RPMI8226 (cell line): ENCODE data around the gene UNC5A.
"Not testable (repeated sequence)": the region's sequence is repeated elsewhere in the genome, so short reads cannot be mapped to it uniquely, and the experiment has no call there.

Experiments used
- DNase-seq: peaks from one replicate; pipeline ENCODE4 v3.0.0-alpha.2; 2015

Gene UNC5A

GRCh38 chr5:176866707-176867310 is 56.5 kb downstream of the UNC5A start:
- DNase-seq, result no peak

DNA sequence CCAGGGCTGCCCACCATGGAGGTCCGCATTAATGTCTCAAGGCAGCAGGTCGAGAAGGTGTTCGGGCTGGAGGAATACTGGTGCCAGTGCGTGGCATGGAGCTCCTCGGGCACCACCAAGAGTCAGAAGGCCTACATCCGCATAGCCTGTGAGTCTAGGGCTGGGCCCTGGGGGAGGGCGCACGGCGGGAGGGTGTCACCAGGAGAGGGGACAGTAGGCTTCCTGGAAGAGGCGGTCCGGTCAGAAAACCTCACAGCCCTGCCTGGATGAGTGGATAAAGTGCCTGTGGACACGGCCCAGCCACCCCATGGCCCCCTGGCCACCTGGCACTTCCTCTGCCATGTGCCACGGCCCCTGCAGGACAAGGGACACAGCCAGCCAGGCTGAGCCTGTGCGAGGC is 57.8 kb downstream of the UNC5A start:
- no peak for DNase-seq

DNA sequence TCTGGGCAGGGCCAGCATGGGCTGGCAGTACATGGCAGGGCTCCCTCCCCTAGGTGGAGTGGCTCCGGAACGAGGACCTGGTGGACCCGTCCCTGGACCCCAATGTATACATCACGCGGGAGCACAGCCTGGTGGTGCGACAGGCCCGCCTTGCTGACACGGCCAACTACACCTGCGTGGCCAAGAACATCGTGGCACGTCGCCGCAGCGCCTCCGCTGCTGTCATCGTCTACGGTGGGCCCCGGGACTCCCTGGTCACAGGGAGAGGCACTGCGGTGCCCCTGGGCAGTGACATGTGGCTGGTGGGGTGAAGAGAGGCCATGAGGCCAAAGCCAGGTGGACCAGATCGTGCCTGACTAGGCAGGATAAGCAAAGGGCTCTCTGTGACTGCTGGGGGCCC is 58.4 kb downstream of the UNC5A start:
- no peak for DNase-seq

GRCh38 chr5:176869501-176870109 is 59.2 kb downstream of the UNC5A start:
- DNase-seq, result no peak

- DNase-seq, result peak; percentile 58
Measured at GRCh38 chr5:176870110-176870591, 59.8 kb downstream of the UNC5A start.

DNA sequence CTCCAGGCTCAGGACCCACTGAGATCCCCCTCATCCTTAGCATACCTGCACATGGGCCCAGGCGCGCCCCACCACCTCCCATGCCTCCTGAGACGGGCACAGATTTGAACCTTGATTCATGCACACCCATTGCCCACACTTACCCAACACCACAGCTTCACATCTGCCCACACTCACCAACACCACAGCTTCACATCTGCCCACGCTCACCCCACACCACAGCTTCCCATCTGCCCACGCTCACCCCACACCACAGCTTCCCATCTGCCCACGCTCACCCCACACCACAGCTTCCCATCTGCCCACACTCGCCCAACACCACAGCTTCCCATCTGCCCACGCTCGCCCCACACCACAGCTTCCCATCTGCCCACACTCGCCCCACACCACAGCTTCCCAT is 60.3 kb downstream of the UNC5A start:
- DNase-seq, result not testable (repeated sequence)

- DNase-seq, result not testable (repeated sequence)
Measured at GRCh38 chr5:176872586-176872985, 62.2 kb downstream of the UNC5A start.

GRCh38 chr5:176873011-176873410 is 62.7 kb downstream of the UNC5A start:
- DNase-seq, result not testable (repeated sequence)

- DNase-seq, result no peak
Measured at GRCh38 chr5:176873541-176874172, 63.3 kb downstream of the UNC5A start.

DNA sequence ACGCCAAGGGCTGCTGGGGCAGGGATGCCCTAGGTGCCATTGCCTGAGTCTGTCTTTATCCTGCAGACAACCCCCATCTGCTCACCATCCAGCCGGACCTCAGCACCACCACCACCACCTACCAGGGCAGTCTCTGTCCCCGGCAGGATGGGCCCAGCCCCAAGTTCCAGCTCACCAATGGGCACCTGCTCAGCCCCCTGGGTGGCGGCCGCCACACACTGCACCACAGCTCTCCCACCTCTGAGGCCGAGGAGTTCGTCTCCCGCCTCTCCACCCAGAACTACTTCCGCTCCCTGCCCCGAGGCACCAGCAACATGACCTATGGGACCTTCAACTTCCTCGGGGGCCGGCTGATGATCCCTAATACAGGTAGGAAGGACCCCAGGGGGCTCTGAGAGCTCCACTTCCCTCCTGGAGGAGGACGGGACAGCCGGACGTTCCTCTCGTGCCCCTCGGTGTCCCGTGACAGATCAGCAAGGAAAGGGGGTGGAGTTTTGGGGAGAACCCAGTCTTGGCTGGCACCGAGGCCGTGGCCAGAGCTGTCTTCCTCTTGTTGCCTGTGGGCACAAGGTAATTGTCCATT is 63.9 kb downstream of the UNC5A start:
- no peak for DNase-seq

DNA sequence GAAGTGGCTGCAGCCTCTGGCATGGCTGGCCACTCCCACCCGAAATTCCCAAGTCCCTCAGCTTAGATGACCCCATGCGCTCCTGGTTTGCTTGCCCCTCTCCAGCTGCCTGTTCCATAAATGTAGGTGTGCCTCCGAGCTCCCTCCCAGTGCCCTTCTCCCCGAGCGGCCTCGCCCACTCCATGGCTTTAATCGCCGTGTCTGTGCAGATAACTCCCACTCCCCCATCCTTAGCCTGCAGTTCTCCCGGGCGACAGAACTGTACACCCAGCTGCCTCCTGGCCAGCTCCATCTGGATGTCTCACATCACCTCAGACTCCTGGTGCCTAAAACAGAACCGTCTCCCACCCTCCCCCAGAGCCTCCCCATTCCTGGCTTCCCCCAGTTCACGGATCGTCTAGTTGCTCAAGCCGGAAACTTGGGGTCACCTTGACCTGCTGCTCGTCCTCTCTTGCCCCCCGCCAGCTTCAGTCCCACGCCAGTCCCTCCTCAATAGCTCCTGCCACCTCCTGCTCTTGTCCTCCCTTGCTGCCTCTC is 64.7 kb downstream of the UNC5A start:
- DNase-seq, result no peak

DNA sequence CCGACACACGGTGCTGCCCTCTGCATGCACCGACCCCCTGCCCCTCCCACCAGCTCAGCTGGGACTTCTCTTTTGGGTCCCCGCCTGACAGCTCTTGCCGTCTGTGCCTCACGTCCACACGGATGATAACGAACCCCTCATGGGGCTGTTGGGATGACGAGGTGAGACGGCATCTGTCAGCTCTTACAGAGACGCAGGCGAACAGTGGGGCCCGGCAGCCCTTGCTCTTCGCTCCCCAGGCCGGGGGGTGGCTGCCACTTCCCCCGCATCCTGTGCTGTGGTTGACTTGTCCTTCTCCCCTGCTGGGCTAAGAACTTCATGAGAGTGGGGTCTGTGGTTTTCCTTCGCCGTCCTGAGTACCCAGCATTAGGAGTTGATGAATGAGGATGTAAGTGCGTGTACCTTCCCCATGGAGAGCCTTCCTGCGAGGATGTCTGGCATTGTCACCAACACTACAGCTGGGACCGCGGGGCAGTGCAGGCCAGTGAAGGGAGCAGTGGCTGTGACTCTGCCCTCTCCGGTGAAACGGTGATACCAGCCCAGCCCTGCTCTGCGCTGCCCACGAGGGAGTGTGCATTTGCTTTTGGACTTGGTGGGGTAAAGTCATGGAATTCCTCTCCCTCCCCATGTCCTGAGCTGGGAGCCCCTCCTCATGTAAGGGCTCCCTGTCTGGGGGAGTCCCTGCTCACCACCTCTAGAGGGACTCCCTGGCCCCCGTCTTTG is 65.6 kb downstream of the UNC5A start:
- DNase-seq, result no peak

DNA sequence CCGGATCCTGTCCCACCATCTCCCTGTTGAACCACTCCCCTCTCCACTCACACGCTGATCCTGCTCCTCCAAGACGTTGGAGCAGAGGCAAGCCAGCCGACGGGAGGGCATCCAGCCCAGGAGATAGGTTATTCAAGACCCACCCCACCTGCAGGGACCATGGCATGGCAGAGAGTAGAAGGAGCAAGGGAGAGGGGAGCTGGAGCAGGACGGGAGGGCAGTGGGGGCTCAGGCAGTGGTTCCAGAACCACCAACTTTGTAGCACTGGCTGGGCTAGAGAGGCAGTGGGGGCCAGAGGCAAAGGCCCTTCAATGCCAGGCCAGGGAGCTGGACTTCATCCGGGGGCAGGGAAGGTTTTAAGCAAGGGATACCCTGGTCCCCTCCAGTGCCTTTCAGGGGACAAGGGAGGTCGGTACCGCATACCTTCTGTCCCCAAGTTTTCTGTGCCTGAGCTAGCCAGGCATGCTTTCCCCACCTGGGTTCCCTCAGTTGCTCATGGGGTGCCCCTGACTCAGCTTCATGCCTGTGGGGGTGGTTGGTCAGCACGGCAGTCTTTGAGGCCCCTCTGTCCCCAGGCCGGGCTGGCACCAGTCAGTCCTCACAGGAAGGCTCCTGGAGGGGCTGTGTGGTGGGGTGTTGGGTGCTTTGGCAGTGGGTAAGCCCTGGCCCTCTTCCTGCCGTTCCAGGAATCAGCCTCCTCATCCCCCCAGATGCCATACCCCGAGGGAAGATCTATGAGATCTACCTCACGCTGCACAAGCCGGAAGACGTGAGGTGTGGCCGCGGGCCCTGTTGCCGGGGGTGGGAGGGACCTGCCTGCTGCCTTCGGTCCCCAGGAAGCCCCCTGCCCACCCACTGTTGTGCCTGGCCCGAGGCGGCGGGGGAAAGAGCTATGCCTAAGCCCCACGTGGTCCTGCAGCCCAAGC is 66.4 kb downstream of the UNC5A start:
- DNase-seq, result no peak

- DNase-seq, result peak; percentile 58
Measured at GRCh38 chr5:176877793-176878331, 67.5 kb downstream of the UNC5A start.

DNA sequence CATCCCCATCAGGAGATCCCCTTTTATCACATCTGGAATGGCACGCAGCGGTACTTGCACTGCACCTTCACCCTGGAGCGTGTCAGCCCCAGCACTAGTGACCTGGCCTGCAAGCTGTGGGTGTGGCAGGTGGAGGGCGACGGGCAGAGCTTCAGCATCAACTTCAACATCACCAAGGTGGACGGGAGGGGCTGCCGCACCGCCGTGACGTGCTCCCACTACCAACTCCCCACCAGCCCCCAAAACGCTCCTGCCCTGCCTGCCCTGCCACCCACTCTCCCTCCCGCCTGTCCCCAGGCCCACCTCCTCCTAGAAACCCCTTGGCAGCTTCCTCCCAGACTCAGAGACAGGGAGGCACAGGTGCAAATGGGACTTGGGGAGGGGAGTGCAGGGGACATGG is 68.1 kb downstream of the UNC5A start:
- DNase-seq, result no peak

GRCh38 chr5:176878906-176879662 is 68.7 kb downstream of the UNC5A start:
- DNase-seq, result no peak

GRCh38 chr5:176879663-176880361 is 69.5 kb downstream of the UNC5A start:
- no peak for DNase-seq

DNA sequence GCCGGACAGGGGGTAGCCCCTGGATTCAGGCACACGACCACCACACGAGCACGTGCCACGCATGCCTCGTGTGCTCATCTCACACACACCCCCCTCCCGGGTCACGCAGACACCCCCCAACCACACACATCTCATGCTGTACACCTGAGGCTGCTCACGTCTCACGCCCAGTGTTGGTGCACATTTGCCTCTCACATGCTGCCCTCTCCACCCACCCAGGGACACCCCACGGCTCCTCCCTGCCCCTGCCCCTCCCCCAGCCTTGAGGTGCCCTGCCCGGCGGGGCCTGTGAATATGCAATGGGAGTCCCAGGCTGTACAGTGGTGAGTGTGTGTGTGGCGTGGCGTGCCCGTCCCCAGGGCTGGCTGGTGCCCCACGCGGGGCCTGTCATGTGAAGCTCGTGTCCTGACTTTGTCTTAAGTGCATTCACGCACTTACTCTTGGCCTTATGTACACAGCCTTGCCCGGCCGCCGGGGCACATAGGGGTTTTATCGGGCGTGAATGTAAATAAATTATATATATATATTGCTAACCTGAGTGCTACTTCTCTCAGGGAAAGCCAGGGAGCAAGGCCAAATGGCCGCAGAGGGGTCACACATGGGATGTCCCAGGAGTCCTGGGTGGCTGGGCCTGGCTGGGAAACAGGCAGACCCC is 70.1 kb downstream of the UNC5A start:
- DNase-seq, result no peak

DNA sequence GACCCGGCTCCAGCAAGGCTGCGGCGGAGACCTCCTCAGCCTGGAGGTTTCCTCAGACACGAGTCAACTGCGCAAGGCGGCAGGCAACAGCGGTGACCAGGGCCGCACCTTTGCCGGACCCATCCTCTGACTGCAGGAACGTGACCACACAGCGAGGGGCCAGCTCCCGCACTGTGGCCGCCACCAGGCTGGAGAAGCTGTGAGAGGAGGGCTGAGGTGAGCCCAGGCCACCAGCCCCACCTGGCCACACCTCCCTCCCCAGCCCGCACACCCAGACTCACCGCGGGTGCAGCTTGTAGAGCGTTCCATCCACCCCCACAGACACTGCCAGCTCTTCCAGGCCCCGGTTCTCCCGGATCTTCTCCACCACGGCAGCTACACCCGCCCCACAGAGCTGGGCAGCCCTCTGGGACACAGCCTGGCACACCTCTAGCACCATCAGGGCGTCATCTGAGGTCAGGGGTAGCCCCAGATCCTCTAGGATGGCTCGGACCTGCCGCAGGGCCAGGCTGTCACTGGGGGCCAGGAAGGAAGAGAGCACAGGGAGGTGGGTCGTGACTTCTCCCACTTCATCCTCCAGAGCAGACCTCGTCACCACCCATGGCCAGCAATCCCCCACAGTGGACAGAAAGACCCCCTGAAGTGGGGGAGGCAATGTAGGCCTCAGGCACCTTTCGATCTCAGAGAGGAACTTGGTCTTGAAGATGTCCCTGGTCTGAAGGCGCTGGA is 70.8 kb downstream of the UNC5A start:
- no peak for DNase-seq
